ENCODE measurements around the gene CYP2F1.
"Not testable (repeated sequence)": the region's sequence is repeated elsewhere in the genome, so short reads cannot be mapped to it uniquely, and the experiment has no call there.

The CYP2F1 gene

DNA sequence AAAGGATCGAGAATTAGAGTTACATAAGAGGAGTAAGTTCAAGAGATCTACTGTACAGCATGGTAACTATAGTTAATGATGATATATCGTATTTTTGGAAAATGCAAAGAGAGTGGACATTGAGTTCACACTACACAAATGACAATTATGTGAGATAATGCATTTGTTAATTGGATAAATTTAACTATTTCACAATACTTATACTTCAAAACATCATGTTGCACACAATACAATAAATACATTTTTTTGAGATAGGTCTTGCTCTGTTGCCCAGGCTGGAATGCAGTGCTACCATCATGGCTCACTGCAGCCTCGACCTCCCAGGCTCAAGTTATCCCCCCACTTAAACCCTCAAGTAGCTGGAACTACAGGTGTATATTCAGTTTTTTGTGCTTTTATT, 8.1 kb upstream of the CYP2F1 start:
- Histone ChIP-seq H3K4me3 (ENCODE audit: low read depth, low read length) (no peak overlapping the region), H3K9me3 (no peaks in the 10 kb centered on the region), H3K27me3 (no peaks in the 10 kb centered on the region; the same call in 1 of the 2 replicates), H3K4me1 (no peaks in the 10 kb centered on the region), H3K36me3 (no peaks in the 10 kb centered on the region)
- TF ChIP-seq CTCF (IDR thresholded peaks at IDR 0.05; ENCODE audit: low read depth, low read length), result no peak
- DNase-seq, result no peak

DNA sequence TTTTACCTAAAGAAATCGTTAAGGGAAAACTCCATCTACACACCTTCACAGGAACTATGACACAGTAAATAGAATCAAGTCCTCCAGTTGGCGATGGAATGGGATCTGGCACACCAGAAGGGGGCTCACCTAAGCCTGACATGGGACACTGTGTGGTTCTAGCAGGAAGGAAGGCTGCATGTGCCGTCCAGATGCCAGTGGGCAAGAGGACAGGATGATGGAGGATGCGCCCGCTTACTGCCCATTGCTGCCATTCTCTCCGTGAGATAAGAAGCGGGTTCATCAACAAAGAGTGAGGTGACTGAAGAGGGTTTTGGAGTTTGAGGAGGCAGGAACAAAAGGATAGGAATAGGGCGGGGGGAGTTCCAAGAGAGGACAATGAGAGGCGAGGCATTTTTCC, 2.9 kb upstream of the CYP2F1 start:
- Histone ChIP-seq H3K4me3 (ENCODE audit: low read depth, low read length) (no peak overlapping the region), H3K4me1 (no peaks in the 10 kb centered on the region), H3K9me3 (no peaks in the 10 kb centered on the region), H3K27me3 (no peaks in the 10 kb centered on the region; the same call in 1 of the 2 replicates), H3K36me3 (no peaks in the 10 kb centered on the region)
- no peak for TF ChIP-seq CTCF (IDR thresholded peaks at IDR 0.05; ENCODE audit: low read depth, low read length)
- no peak for DNase-seq

DNA sequence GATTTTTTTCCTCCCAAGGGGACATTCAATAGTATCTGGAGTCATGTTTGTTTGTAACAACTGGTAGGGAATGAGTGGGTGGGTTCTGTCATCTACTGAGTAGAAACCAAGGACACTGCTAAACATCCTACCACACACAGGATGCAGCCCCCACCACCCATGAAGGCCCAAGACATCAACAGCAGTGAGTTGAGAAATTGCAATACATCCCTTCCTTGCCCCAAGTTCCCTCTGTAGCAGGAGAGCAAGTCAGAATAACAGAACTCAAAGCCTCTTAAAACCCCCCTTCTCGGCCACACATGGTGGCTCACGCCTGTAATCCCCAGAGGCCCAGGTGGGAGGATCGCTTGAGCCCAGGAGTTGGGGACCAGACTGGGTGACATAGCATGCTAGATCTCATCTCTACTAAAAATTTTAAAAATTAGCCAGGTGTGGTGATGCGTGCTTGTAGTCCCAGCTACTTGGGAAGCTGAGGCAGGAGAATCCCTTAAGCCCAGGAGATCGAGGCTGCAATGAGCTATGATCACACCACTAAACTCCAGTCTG, 2.4 kb upstream of the CYP2F1 start:
- H3K4me3 ChIP-seq (ENCODE audit: low read depth, low read length), result no peak overlapping the region
- no peaks in the 10 kb centered on the region for H3K4me1 ChIP-seq
- no peaks in the 10 kb centered on the region for H3K9me3 ChIP-seq
- no peaks in the 10 kb centered on the region for H3K36me3 ChIP-seq
- no peaks in the 10 kb centered on the region; the same call in 1 of the 2 replicates for H3K27me3 ChIP-seq
- no peak for TF ChIP-seq CTCF (IDR thresholded peaks at IDR 0.05; ENCODE audit: low read depth, low read length)
- no peak for DNase-seq

GRCh38 chr19:41112728-41113290, 1.4 kb upstream of the CYP2F1 start:
- Histone ChIP-seq H3K4me1 (no peaks in the 10 kb centered on the region), H3K36me3 (no peaks in the 10 kb centered on the region), H3K4me3 (ENCODE audit: low read depth, low read length) (no peak overlapping the region), H3K9me3 (no peaks in the 10 kb centered on the region), H3K27me3 (no peaks in the 10 kb centered on the region; the same call in 1 of the 2 replicates)
- DNase-seq, result no peak
- TF ChIP-seq CTCF (IDR thresholded peaks at IDR 0.05; ENCODE audit: low read depth, low read length), result no peak

DNA sequence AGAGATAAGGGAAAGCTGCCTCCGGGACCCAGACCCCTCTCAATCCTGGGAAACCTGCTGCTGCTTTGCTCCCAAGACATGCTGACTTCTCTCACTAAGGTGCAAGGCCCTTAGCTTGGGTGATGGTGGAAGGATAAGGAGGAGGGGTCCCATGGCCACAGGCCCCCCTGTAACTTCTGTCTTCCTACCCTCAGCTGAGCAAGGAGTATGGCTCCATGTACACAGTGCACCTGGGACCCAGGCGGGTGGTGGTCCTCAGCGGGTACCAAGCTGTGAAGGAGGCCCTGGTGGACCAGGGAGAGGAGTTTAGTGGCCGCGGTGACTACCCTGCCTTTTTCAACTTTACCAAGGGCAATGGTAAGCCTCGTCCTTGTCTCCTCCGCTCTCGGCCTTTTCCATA, 2.0 kb downstream of the CYP2F1 start:
- no peak overlapping the region for H3K4me3 ChIP-seq (ENCODE audit: low read depth, low read length)
- TF ChIP-seq CTCF (IDR thresholded peaks at IDR 0.05; ENCODE audit: low read depth, low read length), result no peak
- H3K4me1 ChIP-seq, result no peaks in the 10 kb centered on the region
- DNase-seq, result no peak
- no peaks in the 10 kb centered on the region for H3K9me3 ChIP-seq
- H3K36me3 ChIP-seq, result no peaks in the 10 kb centered on the region
- H3K27me3 ChIP-seq, result no peaks in the 10 kb centered on the region

GRCh38 chr19:41120929-41121911, 7.0 kb downstream of the CYP2F1 start:
- H3K4me3 ChIP-seq (ENCODE audit: low read depth, low read length); H3K4me1 ChIP-seq; H3K36me3 ChIP-seq; DNase-seq; H3K27me3 ChIP-seq; H3K9me3 ChIP-seq: not testable (repeated sequence)

GRCh38 chr19:41122846-41123245, 8.6 kb downstream of the CYP2F1 start:
- H3K36me3 ChIP-seq; H3K4me3 ChIP-seq (ENCODE audit: low read depth, low read length); DNase-seq; H3K4me1 ChIP-seq; H3K27me3 ChIP-seq; H3K9me3 ChIP-seq: not testable (repeated sequence)
